HG03095 (cell line): ENCODE data around the gene AP3S2.

ENCODE experiments used
- ATAC-seq: cut with Tn5 transposase; IDR thresholded peaks from one replicate; pipeline ENCODE4 v1.9.1; 2021; ENCODE audit warnings: moderate library complexity; ENCODE audit not compliant: unreplicated experiment

The AP3S2 gene

GRCh38 chr15:89818287-89818686 is 75.5 kb downstream of the AP3S2 start:
- ATAC-seq = no peak

GRCh38 chr15:89817701-89818280 is 76.0 kb downstream of the AP3S2 start:
- ATAC-seq = no peak

GRCh38 chr15:89815769-89816168 is 78.0 kb downstream of the AP3S2 start:
- no peak for ATAC-seq

- ATAC-seq = no peak
These were observed 79.6 kb downstream of the AP3S2 start for GRCh38 chr15:89814112-89814742.

GRCh38 chr15:89813381-89814111 is 80.2 kb downstream of the AP3S2 start:
- no peak for ATAC-seq

- no peak for ATAC-seq
These were observed 80.9 kb downstream of the AP3S2 start for GRCh38 chr15:89812847-89813320.

GRCh38 chr15:89812011-89812846 is 81.6 kb downstream of the AP3S2 start:
- ATAC-seq = no peak

- no peak for ATAC-seq
These were observed 83.0 kb downstream of the AP3S2 start for GRCh38 chr15:89810837-89811236.

- no peak for ATAC-seq
These were observed 84.0 kb downstream of the AP3S2 start for GRCh38 chr15:89809787-89810148.

- no peak for ATAC-seq
These were observed 84.6 kb downstream of the AP3S2 start for GRCh38 chr15:89809093-89809786.

GRCh38 chr15:89808160-89808870 is 85.5 kb downstream of the AP3S2 start:
- no peak for ATAC-seq

- ATAC-seq = no peak
These were observed 86.1 kb downstream of the AP3S2 start for GRCh38 chr15:89807689-89808088.

GRCh38 chr15:89806559-89807550 is 86.9 kb downstream of the AP3S2 start:
- no peak for ATAC-seq

- ATAC-seq = no peak
These were observed 87.6 kb downstream of the AP3S2 start for GRCh38 chr15:89806210-89806558.

- no peak for ATAC-seq
These were observed 88.3 kb downstream of the AP3S2 start for GRCh38 chr15:89805241-89806209.

GRCh38 chr15:89803941-89804800 is 89.6 kb downstream of the AP3S2 start:
- ATAC-seq = no peak
